GM12878 (cell line): ENCODE results near the gene GLMP. TPM values are rescaled to one million over a fixed set of nuclear protein-coding genes. Genes with fewer than 3 reads are reported as not detected.

Experiments used
- ATAC-seq: fragments of 200-7000 bp; cut with Tn5 transposase; 3 replicates; pipeline ENCODE4 v1.9.1; 2020; ENCODE audit warnings: mild to moderate bottlenecking, moderate library complexity
- BruUV-seq: library from RNA; stranded (reverse); fragments of 400-500 nt; replicated peaks from 2 replicates; lab custom pipeline; 2021; lab: Mats Ljungman, UMichigan
- CTCF ChIA-PET: fragments of 300-600 bp; sonication (Branson Sonifier 250); formaldehyde crosslinking; extraction: SDS; loops from one replicate; lab custom pipeline; 2021; ENCODE audit warnings: inconsistent platforms; lab: Yijun Ruan, JAX
- POLR2A ChIA-PET: fragments of 350-600 bp; formaldehyde crosslinking; extraction: SDS; loops from one replicate; lab custom pipeline; 2021; ENCODE audit warnings: inconsistent platforms; lab: Charles Lee
- RAD21 ChIA-PET: fragments of 300-600 bp; sonication (Branson Sonifier 250); formaldehyde crosslinking; loops from one replicate; lab custom pipeline; 2023; ENCODE audit warnings: antibody characterized with exemption; ENCODE audit not compliant: unreplicated experiment; lab: Charles Lee
- SMC1A ChIA-PET: fragments of 300-600 bp; sonication (Branson Sonifier 250); formaldehyde crosslinking; loops from one replicate; lab custom pipeline; 2023; ENCODE audit not compliant: unreplicated experiment, uncharacterized antibody; lab: Charles Lee
- DNase-seq: peaks from one replicate; pipeline ENCODE4 v3.0.0-alpha.2; 2011; ENCODE audit warnings: low read depth, low spot score
- FAIRE-seq: peaks from 3 replicates; lab custom pipeline; 2011; peaks lifted over from hg19 to GRCh38; lab: Jason Lieb, UNC
- H2AFZ ChIP-seq: 2 replicates; pipeline ENCODE4 v1.6.0; 2011; ENCODE audit warnings: low read depth, low read length, control low read depth; ENCODE audit not compliant: control insufficient read depth
- H3K27ac ChIP-seq: 2 replicates; pipeline ENCODE4 v1.5.1; 2011; ENCODE audit warnings: control low read depth; ENCODE audit not compliant: control insufficient read depth, insufficient read depth
- H3K27me3 ChIP-seq, 2 experiments: replicated peaks in 1 of 2; 2 replicates each; pipeline versions ENCODE4 v1.6.0 to v1.6.1; 2011; ENCODE audit warnings: low read length in 1 of 2; ENCODE audit not compliant: control insufficient read depth in 2 of 2, insufficient read depth in 2 of 2
- H3K36me3 ChIP-seq, 2 experiments: 2 replicates each; pipeline ENCODE4 v1.5.1; 2011; ENCODE audit warnings: low read length in 1 of 2; ENCODE audit not compliant: control insufficient read depth in 2 of 2, insufficient read depth in 2 of 2
- H3K4me1 ChIP-seq: 2 replicates; pipeline ENCODE4 v1.6.1; 2011; ENCODE audit warnings: mild to moderate bottlenecking, low read length, moderate library complexity, mixed read lengths; ENCODE audit not compliant: control insufficient read depth, insufficient read depth
- H3K4me2 ChIP-seq: 2 replicates; pipeline ENCODE4 v1.6.0; 2011; ENCODE audit warnings: control low read depth; ENCODE audit not compliant: control insufficient read depth, insufficient read depth
- H3K4me3 ChIP-seq: fragments of 200-600 bp; sonication (generic); 2 replicates; pipeline ENCODE4 v1.5.1; 2016
- H3K79me2 ChIP-seq: 2 replicates; pipeline ENCODE4 v1.6.0; 2011; ENCODE audit warnings: low read length; ENCODE audit not compliant: control insufficient read depth, insufficient read depth
- H3K9ac ChIP-seq: 2 replicates; pipeline ENCODE4 v1.8.0; 2011; ENCODE audit warnings: low read length, control low read depth, mixed read lengths; ENCODE audit not compliant: control insufficient read depth, insufficient read depth
- H3K9me3 ChIP-seq: replicated peaks from 3 replicates; pipeline ENCODE4 v1.5.1; 2011; ENCODE audit warnings: mild to moderate bottlenecking, low read length; ENCODE audit not compliant: control insufficient read depth, insufficient read depth
- H4K20me1 ChIP-seq: 2 replicates; pipeline ENCODE4 v1.6.0; 2011; ENCODE audit not compliant: control insufficient read depth, insufficient read depth
- BHLHE40 ChIP-seq, 2 experiments: fragments of 450-650 bp in 1 of 2; IDR thresholded peaks; 2 replicates each; pipeline ENCODE4 v1.6.1; 2011 to 2017; ENCODE audit warnings: low read depth in 2 of 2, borderline replicate concordance in 1 of 2, improper control_type of control experiment in 1 of 2, low read length in 1 of 2, mild to moderate bottlenecking in 1 of 2
- CREB1 ChIP-seq: IDR thresholded peaks from 2 replicates; pipeline ENCODE4 v1.6.1; 2012; ENCODE audit warnings: low read depth, mild to moderate bottlenecking, inconsistent platforms
- HSF1 ChIP-seq: fragments of 150-350 bp; IDR thresholded peaks from 2 replicates; pipeline ENCODE4 v1.6.1; 2014; ENCODE audit warnings: mild to moderate bottlenecking, low read depth, low read length
- NBN ChIP-seq: fragments of 450-650 bp; IDR thresholded peaks from 2 replicates; pipeline ENCODE4 v1.6.1; 2016
- PAX5 ChIP-seq: IDR thresholded peaks from 2 replicates; pipeline ENCODE4 v1.6.1; 2011; ENCODE audit warnings: low read depth, low read length, borderline replicate concordance
- POLR2A ChIP-seq: IDR thresholded peaks from 2 replicates; pipeline ENCODE4 v1.6.1; 2011; ENCODE audit warnings: low read depth, mild to moderate bottlenecking, low read length
- RUNX3 ChIP-seq: IDR thresholded peaks from 2 replicates; pipeline ENCODE4 v1.6.1; 2012; ENCODE audit warnings: low read length, inconsistent platforms
- SUZ12 ChIP-seq: fragments of 200-600 bp; sonication (generic); IDR thresholded peaks from one replicate; pipeline ENCODE4 v1.6.1; 2018; ENCODE audit warnings: antibody characterized with exemption, mild to moderate bottlenecking; ENCODE audit not compliant: unreplicated experiment
- WGBS: methylation state at CpG from one replicate; pipeline ENCODE4 v1.1.6; 2016; ENCODE audit warnings: low lambda C conversion rate; ENCODE audit not compliant: insufficient replicate concordance, insufficient coverage; ENCODE audit errors: missing lambda C conversion rate; 5-methylcytosine and 5-hydroxymethylcytosine counted together
- in situ Hi-C: fragments of 300-500 bp; cut with MboI; formaldehyde crosslinking; loops from 9 replicates; pipeline ENCODE4 v1.14.3; 2018; ENCODE audit warnings: mixed read lengths
- intact Hi-C: fragments of 100-400 bp; cut with micrococcal nuclease; formaldehyde crosslinking; loops from one replicate; pipeline ENCODE4 v1.14.2; 2022; ENCODE audit not compliant: unreplicated experiment
- polyA plus RNA-seq, 11 experiments: library from polyadenylated mRNA; depleted of rRNA in 4 of 11; unstranded in 6 of 11; stranded (reverse) in 5 of 11; fragments of >200 nt; fragmentation: Nextera tagmentation in 4 of 11; fragmentation: Illumina TruSeq in 1 of 11; extraction: Ambion mirVana in 4 of 11; extraction: Trizol in 1 of 11; gene quantifications; 1 replicate in 1 of 11; 2 replicates in 10 of 11; pipeline versions ENCODE4 v1.2.1 to v1.2.3, GENCODE V29; 2011 to 2016; ENCODE audit warnings: inconsistent platforms in 2 of 11, missing spikeins in 2 of 11, low read depth in 1 of 11
- total RNA-seq, 4 experiments: library from RNA; depleted of rRNA in 3 of 4; stranded (reverse); fragments of >200 nt in 3 of 4; fragmentation: Illumina TruSeq in 1 of 4; extraction: Trizol in 1 of 4; gene quantifications; 2 replicates each; pipeline versions ENCODE4 v1.2.1 to v1.2.3, GENCODE V29; 2013 to 2021

Gene GLMP
- total and polyA plus RNA-seq, 10 of the 15 experiments (the other 5 are each of a cell fraction or from before 2014, with no cell fraction given) = 4.4 to 30.0 (median 19.5) TPM

GRCh38 chr1:156286061-156286460, 9.4 kb downstream of the GLMP start:
- ATAC-seq (no peak), FAIRE-seq (no peak), DNase-seq (no peak)
- Histone ChIP-seq H3K4me2 (no peak overlapping the region), H3K79me2 (peaks cover 27% of the 10 kb centered on the region), H3K27ac (no peak overlapping the region), H3K4me1 (peaks cover 7% of the 10 kb centered on the region; the same call in 1 of the 2 replicates), H3K27me3 (no peaks in the 10 kb centered on the region), H3K4me3 (no peak overlapping the region), H4K20me1 (no peaks in the 10 kb centered on the region), H3K9ac (no peak overlapping the region), H3K9me3 (no peaks in the 10 kb centered on the region), H2AFZ (no peak overlapping the region), H3K36me3 (peaks cover 0 to 7% of the 10 kb centered on the region in 2 experiments; a peak in 2 of 4 replicates)
- ChIA-PET POLR2A (interaction anchor here (0.6 kb wide), 1 partner anchor 27 kb away, joined by 5 read pairs; no protein-coding TSS in a partner anchor), CTCF (interaction anchor here (1.2 kb wide), 1 partner anchor 26 kb away, joined by 4 read pairs; no protein-coding TSS in a partner anchor), RAD21 (no interaction called here), SMC1A (no interaction called here)
- TF ChIP-seq POLR2A (0 out of 2 replicates have a peak, but pooled peaks have one; percentile 10), RUNX3 (no peak)
- intact Hi-C loops (loop anchor here (10.0 kb wide), 1 partner anchor 191 kb away; no protein-coding TSS in a partner anchor), in situ Hi-C loops (no loop called here)
- no TSS peak for BruUV-seq
- WGBS = 94% methylated on average over 8 of the region's 8 CpGs

DNA sequence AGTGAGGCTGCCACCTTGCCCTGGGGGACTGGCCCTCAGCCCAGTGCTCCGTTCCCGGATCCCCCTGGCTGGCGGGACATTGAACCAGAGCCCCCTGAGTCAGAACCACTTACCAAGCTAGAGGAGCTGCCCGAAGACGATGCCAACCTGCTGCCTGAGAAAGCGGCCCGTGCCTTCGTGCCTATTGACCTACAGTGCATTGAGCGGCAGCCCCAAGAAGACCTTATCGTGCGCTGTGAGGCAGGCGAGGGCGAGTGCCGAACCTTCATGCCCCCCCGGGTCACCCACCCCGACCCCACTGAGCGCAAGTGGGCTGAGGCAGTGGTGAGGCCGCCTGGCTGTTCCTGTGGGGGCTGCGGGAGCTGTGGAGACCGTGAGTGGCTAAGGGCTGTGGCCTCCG, 10.0 kb downstream of the GLMP start:
- ATAC-seq (no peak), FAIRE-seq (no peak), DNase-seq (no peak)
- Histone ChIP-seq H3K9me3 (no peaks in the 10 kb centered on the region), H3K4me1 (peaks cover 7% of the 10 kb centered on the region; the same call in 1 of the 2 replicates), H2AFZ (no peak overlapping the region), H3K4me2 (no peak overlapping the region), H3K27ac (no peak overlapping the region), H3K36me3 (peaks cover 0 to 7% of the 10 kb centered on the region in 2 experiments; a peak in 2 of 4 replicates), H3K4me3 (no peak overlapping the region), H3K9ac (no peak overlapping the region), H3K79me2 (peaks cover 33% of the 10 kb centered on the region), H4K20me1 (no peaks in the 10 kb centered on the region), H3K27me3 (no peaks in the 10 kb centered on the region)
- 91% methylated on average over 21 of the region's 21 CpGs for WGBS
- ChIA-PET SMC1A (no interaction called here), CTCF (interaction anchor here (0.8 kb wide), 1 partner anchor 8 kb away, joined by 3 read pairs; no protein-coding TSS in a partner anchor), RAD21 (no interaction called here), POLR2A (interaction anchor here (0.6 to 1.0 kb wide), 2 partner anchors 14 to 27 kb away, joined by 4 to 5 read pairs; no protein-coding TSS in a partner anchor)
- intact Hi-C loops (loop anchor here (10.0 kb wide), 1 partner anchor 191 kb away; no protein-coding TSS in a partner anchor), in situ Hi-C loops (no loop called here)
- TF ChIP-seq BHLHE40 (IDR thresholded peaks at IDR 0.05; ENCODE audit: borderline replicate concordance in 1 of 2, low read depth in 2 of 2, low read length in 1 of 2) (no peak), CREB1 (no peak), PAX5 (no peak), SUZ12 (no peak), NBN (no peak), HSF1 (no peak)
- no TSS peak for BruUV-seq
